ENCODE measurements around the gene SNTB2. TPM values are rescaled to one million over a fixed set of nuclear protein-coding genes. Genes with fewer than 3 reads are reported as not detected.

Gene SNTB2
- total and polyA plus RNA-seq, 9 of the 15 experiments (the other 6 are each of a cell fraction or from before 2014, with no cell fraction given): 1.2 to 13.7 (median 5.7) TPM

DNA sequence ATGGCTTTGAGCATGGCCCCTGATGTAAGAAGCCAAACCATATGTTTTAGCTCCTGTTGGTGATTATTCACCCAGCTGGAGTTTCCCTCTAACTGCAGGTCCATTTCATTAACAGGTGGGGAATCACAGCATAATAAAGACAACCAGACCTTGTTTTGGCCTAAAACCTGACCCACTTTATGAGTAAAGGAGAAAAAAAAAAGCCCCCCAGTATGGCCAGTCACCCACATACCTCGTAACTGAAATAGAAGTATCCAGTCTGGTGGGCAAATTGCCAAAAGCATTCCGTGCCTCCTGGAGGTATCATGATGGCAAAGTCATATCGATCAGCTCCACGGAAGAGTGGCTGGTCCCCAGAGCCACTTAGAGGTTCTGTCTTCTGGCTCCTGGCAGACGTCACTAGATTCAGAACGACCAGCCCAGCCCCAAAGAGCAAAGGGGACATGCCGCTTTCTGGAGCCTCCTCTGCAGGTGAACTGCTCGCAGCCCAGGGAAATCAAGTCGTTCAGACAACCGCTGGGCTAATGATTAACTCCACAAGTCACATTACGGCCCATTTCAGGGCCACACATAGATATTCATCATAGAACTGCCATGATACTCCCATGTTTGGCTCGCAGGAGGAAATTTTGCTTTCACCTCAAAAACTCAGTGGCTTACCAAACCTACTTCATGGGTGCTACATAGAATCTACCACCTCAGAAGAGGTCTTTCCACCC, 164.5 kb downstream of the SNTB2 start, which contains the start of gene TMED6:
Gene TMED6 (minus strand): TSS at position 478 of the 719 bp plus-strand sequence. CDS start 33 bp downstream, at position 445.
- CTCF ChIA-PET (ENCODE audit: low intra/inter-chr PET ratio): no interaction called here
- no peaks in the 10 kb centered on the region for H3K9me3 ChIP-seq (replicated peaks; ENCODE audit: control insufficient read depth, insufficient read depth, low read depth, low read length)
- BruUV-seq (replicated peaks): no TSS peak

More for the DNA sequence above, 164.5 kb downstream of the SNTB2 start, which contains the start of gene TMED6:
- Histone ChIP-seq H3K4me3 (no peak within 1 kb of the TSS), H3K4me2 (ENCODE audit: insufficient read depth, low read length) (no peak within 1 kb of the TSS), H3K4me1 (replicated peaks in 1 of 2; ENCODE audit: control insufficient read depth in 2 of 2, insufficient read depth in 2 of 2, low read length in 2 of 2) (no peaks in the 10 kb centered on the region; a peak in 1 of 5 replicates), H2AFZ (ENCODE audit: low read depth, low read length) (no peak within 1 kb of the TSS), H3K27ac (ENCODE audit: extremely low read depth, low read depth, low read length) (no peak within 1 kb of the TSS), H3K9ac (ENCODE audit: insufficient read depth in 1 of 2, low read depth in 2 of 2, low read length in 2 of 2) (no peak within 1 kb of the TSS), H3K79me2 (ENCODE audit: control insufficient read depth, insufficient read depth, low read length) (no peaks in the 10 kb centered on the region), H3K27me3 (ENCODE audit: control insufficient read depth in 2 of 2, insufficient read depth in 2 of 2, low read length in 2 of 2) (no peaks in the 10 kb centered on the region), H4K20me1 (replicated peaks; ENCODE audit: control insufficient read depth, insufficient read depth, low read length) (no peaks in the 10 kb centered on the region), H3K36me3 (ENCODE audit: control insufficient read depth, insufficient read depth, low read length) (peaks cover 14% of the 10 kb centered on the region; the same call in 1 of the 3 replicates), H3K9me1 (ENCODE audit: control insufficient read depth, insufficient read depth, low read length) (no peaks in the 10 kb centered on the region)
- in situ Hi-C loops (cut with MboI) (no loop called here), intact Hi-C loops (cut with micrococcal nuclease) (no loop called here)
- TF ChIP-seq NFIC (IDR thresholded peaks at IDR 0.05) (peak; percentile 57; the same call in 1 of the 2 replicates), HINFP (tag; conservative IDR thresholded peaks at IDR 0.05; ENCODE audit: low read depth) (no peak), SMC3 (conservative IDR thresholded peaks at IDR 0.05; ENCODE audit: insufficient read depth, low read depth, low read length) (no peak)
- DNase-seq (ENCODE audit: extremely low read depth in 1 of 4, low spot score in 3 of 4) (no peak), ATAC-seq (no peak), FAIRE-seq (no peak)
- 77% methylated on average over 12 of the region's 12 CpGs for WGBS (ENCODE audit: insufficient coverage, low coverage, missing lambda C conversion rate)
- POLR2A ChIA-PET: interaction anchor here (0.7 to 1.3 kb wide), 2 partner anchors 11 to 274 kb away, joined by 3 read pairs; no protein-coding TSS in a partner anchor

Small RNAs within 50 kb of the gene (small RNA-seq; reads per million reads assigned to genes)
- gene RF00019 (not detected), gene RNU6-22P (not detected)

Other genes with a start within 250 kb of the SNTB2 start
Only the 7 nearest of the 10 such genes appear.
- 0.04 and 0.09 TPM in 2 replicates for gene HAS3, start 81.5 kb upstream of the SNTB2 start, total RNA-seq (2014; rRNA removed)
- gene HAS3, start 81.5 kb upstream of the SNTB2 start, total RNA-seq (2014; rRNA removed; fragmentation: Illumina TruSeq; extraction: Trizol): 0.07 and 0.10 TPM in 2 replicates
- 0.14 and 0.23 TPM in 2 replicates for gene HAS3, start 81.5 kb upstream of the SNTB2 start, total RNA-seq (2015; rRNA removed; fragmentation: Illumina TruSeq; extraction: Trizol)
- 0.33 and 0.38 TPM in 2 replicates for gene HAS3, start 81.5 kb upstream of the SNTB2 start, total RNA-seq (2021)
- 0.22 and 0.29 TPM in 2 replicates for gene HAS3, start 81.5 kb upstream of the SNTB2 start, polyA plus RNA-seq (2011; rRNA removed)
- 0.18 and 0.19 TPM in 2 replicates for gene HAS3, start 81.5 kb upstream of the SNTB2 start, polyA plus RNA-seq (2014; fragmentation: Illumina TruSeq; extraction: Trizol)
- under 1 TPM in 1 of 2 experiments, not detected in 1; 0.04 TPM for gene HAS3, start 81.5 kb upstream of the SNTB2 start, polyA plus RNA-seq (2014; fragmentation: Nextera tagmentation; extraction: Ambion mirVana)
- 0.12 and 0.13 TPM in 2 replicates for gene HAS3, start 81.5 kb upstream of the SNTB2 start, polyA plus RNA-seq (2014; rRNA removed)
- 45.9 and 54.0 TPM in 2 replicates for gene CHTF8, start 54.6 kb upstream of the SNTB2 start, total RNA-seq (2014; rRNA removed)
- 99.5 and 108 TPM in 2 replicates for gene CHTF8, start 54.6 kb upstream of the SNTB2 start, total RNA-seq (2014; rRNA removed; fragmentation: Illumina TruSeq; extraction: Trizol)
- 108 and 114 TPM in 2 replicates for gene CHTF8, start 54.6 kb upstream of the SNTB2 start, total RNA-seq (2015; rRNA removed; fragmentation: Illumina TruSeq; extraction: Trizol)
- 115 and 118 TPM in 2 replicates for gene CHTF8, start 54.6 kb upstream of the SNTB2 start, total RNA-seq (2021)
- gene CHTF8, start 54.6 kb upstream of the SNTB2 start, polyA plus RNA-seq (2011; rRNA removed): 113 and 137 TPM in 2 replicates
- gene CHTF8, start 54.6 kb upstream of the SNTB2 start, polyA plus RNA-seq (2014; fragmentation: Illumina TruSeq; extraction: Trizol): 163 and 199 TPM in 2 replicates
- 10 to 100 TPM; 20.2 to 21.5 TPM for gene CHTF8, start 54.6 kb upstream of the SNTB2 start, polyA plus RNA-seq (2014; fragmentation: Nextera tagmentation; extraction: Ambion mirVana)
- gene CHTF8, start 54.6 kb upstream of the SNTB2 start, polyA plus RNA-seq (2014; rRNA removed): 119 and 135 TPM in 2 replicates
- gene UTP4, start 54.5 kb upstream of the SNTB2 start, total RNA-seq (2014; rRNA removed): 46.1 and 51.8 TPM in 2 replicates
- gene UTP4, start 54.5 kb upstream of the SNTB2 start, total RNA-seq (2014; rRNA removed; fragmentation: Illumina TruSeq; extraction: Trizol): 49.8 and 53.7 TPM in 2 replicates
- 50.7 and 55.3 TPM in 2 replicates for gene UTP4, start 54.5 kb upstream of the SNTB2 start, total RNA-seq (2015; rRNA removed; fragmentation: Illumina TruSeq; extraction: Trizol)
- gene UTP4, start 54.5 kb upstream of the SNTB2 start, total RNA-seq (2021): 140 and 145 TPM in 2 replicates
- 134 and 203 TPM in 2 replicates for gene UTP4, start 54.5 kb upstream of the SNTB2 start, polyA plus RNA-seq (2011; rRNA removed)
- gene UTP4, start 54.5 kb upstream of the SNTB2 start, polyA plus RNA-seq (2014; fragmentation: Illumina TruSeq; extraction: Trizol): 157 and 191 TPM in 2 replicates
- 100 to 1,000 TPM; 152 to 195 TPM for gene UTP4, start 54.5 kb upstream of the SNTB2 start, polyA plus RNA-seq (2014; fragmentation: Nextera tagmentation; extraction: Ambion mirVana)
- gene UTP4, start 54.5 kb upstream of the SNTB2 start, polyA plus RNA-seq (2014; rRNA removed): 116 and 138 TPM in 2 replicates
- gene VPS4A, start 124.2 kb downstream of the SNTB2 start, total RNA-seq (2014; rRNA removed): 35.5 and 48.9 TPM in 2 replicates
- gene VPS4A, start 124.2 kb downstream of the SNTB2 start, total RNA-seq (2014; rRNA removed; fragmentation: Illumina TruSeq; extraction: Trizol): 20.3 and 23.9 TPM in 2 replicates
- 29.9 and 30.7 TPM in 2 replicates for gene VPS4A, start 124.2 kb downstream of the SNTB2 start, total RNA-seq (2015; rRNA removed; fragmentation: Illumina TruSeq; extraction: Trizol)
- 37.8 and 38.1 TPM in 2 replicates for gene VPS4A, start 124.2 kb downstream of the SNTB2 start, total RNA-seq (2021)
- gene VPS4A, start 124.2 kb downstream of the SNTB2 start, polyA plus RNA-seq (2011; rRNA removed): 16.1 and 16.3 TPM in 2 replicates
- gene VPS4A, start 124.2 kb downstream of the SNTB2 start, polyA plus RNA-seq (2014; fragmentation: Illumina TruSeq; extraction: Trizol): 42.6 and 45.4 TPM in 2 replicates
- 1 to 10 TPM; 7.6 to 8.1 TPM for gene VPS4A, start 124.2 kb downstream of the SNTB2 start, polyA plus RNA-seq (2014; fragmentation: Nextera tagmentation; extraction: Ambion mirVana)
- gene VPS4A, start 124.2 kb downstream of the SNTB2 start, polyA plus RNA-seq (2014; rRNA removed): 37.4 and 40.6 TPM in 2 replicates
- gene PDF, start 143.4 kb downstream of the SNTB2 start, total RNA-seq (2014; rRNA removed): 60.6 and 72.4 TPM in 2 replicates
- 0.67 and 1.7 TPM in 2 replicates for gene PDF, start 143.4 kb downstream of the SNTB2 start, total RNA-seq (2014; rRNA removed; fragmentation: Illumina TruSeq; extraction: Trizol)
- gene PDF, start 143.4 kb downstream of the SNTB2 start, total RNA-seq (2015; rRNA removed; fragmentation: Illumina TruSeq; extraction: Trizol): 6.2 and 10.1 TPM in 2 replicates
- 31.5 and 36.3 TPM in 2 replicates for gene PDF, start 143.4 kb downstream of the SNTB2 start, total RNA-seq (2021)
- gene PDF, start 143.4 kb downstream of the SNTB2 start, polyA plus RNA-seq (2011; rRNA removed): 4.3 and 5.3 TPM in 2 replicates
- gene PDF, start 143.4 kb downstream of the SNTB2 start, polyA plus RNA-seq (2014; fragmentation: Illumina TruSeq; extraction: Trizol): 5.6 and 11.1 TPM in 2 replicates
- gene PDF, start 143.4 kb downstream of the SNTB2 start, polyA plus RNA-seq (2014; fragmentation: Nextera tagmentation; extraction: Ambion mirVana): under 1 TPM; 0.15 to 0.25 TPM
- gene PDF, start 143.4 kb downstream of the SNTB2 start, polyA plus RNA-seq (2014; rRNA removed): 40.0 and 45.5 TPM in 2 replicates
- gene COG8, start 152.4 kb downstream of the SNTB2 start, total RNA-seq (2014; rRNA removed): 34.2 and 45.2 TPM in 2 replicates
- gene COG8, start 152.4 kb downstream of the SNTB2 start, total RNA-seq (2014; rRNA removed; fragmentation: Illumina TruSeq; extraction: Trizol): 21.9 and 23.3 TPM in 2 replicates
- 29.4 and 30.1 TPM in 2 replicates for gene COG8, start 152.4 kb downstream of the SNTB2 start, total RNA-seq (2015; rRNA removed; fragmentation: Illumina TruSeq; extraction: Trizol)
- gene COG8, start 152.4 kb downstream of the SNTB2 start, total RNA-seq (2021): 42.6 and 43.6 TPM in 2 replicates
- 31.5 and 34.9 TPM in 2 replicates for gene COG8, start 152.4 kb downstream of the SNTB2 start, polyA plus RNA-seq (2011; rRNA removed)
- gene COG8, start 152.4 kb downstream of the SNTB2 start, polyA plus RNA-seq (2014; fragmentation: Illumina TruSeq; extraction: Trizol): 22.0 and 27.9 TPM in 2 replicates
- gene COG8, start 152.4 kb downstream of the SNTB2 start, polyA plus RNA-seq (2014; fragmentation: Nextera tagmentation; extraction: Ambion mirVana): 1 to 10 TPM; 3.7 to 5.7 TPM
- 33.4 and 38.2 TPM in 2 replicates for gene COG8, start 152.4 kb downstream of the SNTB2 start, polyA plus RNA-seq (2014; rRNA removed)
- gene NIP7, start 152.6 kb downstream of the SNTB2 start, total RNA-seq (2014; rRNA removed): 41.2 and 45.2 TPM in 2 replicates
- 73.9 and 77.8 TPM in 2 replicates for gene NIP7, start 152.6 kb downstream of the SNTB2 start, total RNA-seq (2014; rRNA removed; fragmentation: Illumina TruSeq; extraction: Trizol)
- gene NIP7, start 152.6 kb downstream of the SNTB2 start, total RNA-seq (2015; rRNA removed; fragmentation: Illumina TruSeq; extraction: Trizol): 82.9 and 85.5 TPM in 2 replicates
- 52.8 and 58.1 TPM in 2 replicates for gene NIP7, start 152.6 kb downstream of the SNTB2 start, total RNA-seq (2021)
- 18.9 and 28.9 TPM in 2 replicates for gene NIP7, start 152.6 kb downstream of the SNTB2 start, polyA plus RNA-seq (2011; rRNA removed)
- gene NIP7, start 152.6 kb downstream of the SNTB2 start, polyA plus RNA-seq (2014; fragmentation: Illumina TruSeq; extraction: Trizol): 71.2 and 78.3 TPM in 2 replicates
- gene NIP7, start 152.6 kb downstream of the SNTB2 start, polyA plus RNA-seq (2014; fragmentation: Nextera tagmentation; extraction: Ambion mirVana): 10 to 100 TPM; 72.5 to 78.3 TPM
- gene NIP7, start 152.6 kb downstream of the SNTB2 start, polyA plus RNA-seq (2014; rRNA removed): 57.7 and 67.0 TPM in 2 replicates

Measured in K562 (cell line).